8988T (cell line): ENCODE measurements around the gene MYBPH.

Experiments used
- DNase-seq: peaks from one replicate; pipeline ENCODE4 v3.0.0; 2011

MYBPH gene

GRCh38 chr1:203127666-203128430 is 47.8 kb downstream of the MYBPH start, which contains the start of gene ADORA1:
TSS of gene ADORA1 (plus strand) at chr1:203127726. CDS start at chr1:203128842, 1,116 bp downstream.
- DNase-seq, result peak; percentile 52

- DNase-seq, result no peak
These were observed 48.6 kb downstream of the MYBPH start for GRCh38 chr1:203126866-203127665.

GRCh38 chr1:203126151-203126865 is 49.3 kb downstream of the MYBPH start:
- DNase-seq, result no peak

- DNase-seq, result no peak
These were observed 50.9 kb downstream of the MYBPH start for GRCh38 chr1:203124546-203125317.

DNA sequence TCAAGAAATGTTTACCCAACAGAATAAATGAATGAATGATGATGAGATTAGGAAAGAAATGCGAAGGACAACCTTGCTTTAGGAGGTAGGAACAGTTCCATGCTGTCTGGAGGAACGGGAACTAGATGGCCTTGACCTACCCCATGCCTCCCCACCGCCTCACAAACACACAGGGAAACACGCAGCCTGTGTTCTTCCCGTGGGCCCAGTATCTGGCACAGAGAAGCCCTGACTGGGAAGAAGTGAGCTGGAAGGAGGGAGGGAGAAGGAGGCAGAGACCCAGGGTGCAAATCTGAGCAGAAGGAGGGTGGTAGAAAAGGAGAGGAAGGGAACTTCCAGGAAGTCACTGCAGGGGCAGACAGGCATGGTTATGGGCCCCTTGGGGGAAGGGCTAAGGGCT is 51.6 kb downstream of the MYBPH start:
- DNase-seq, result no peak

DNA sequence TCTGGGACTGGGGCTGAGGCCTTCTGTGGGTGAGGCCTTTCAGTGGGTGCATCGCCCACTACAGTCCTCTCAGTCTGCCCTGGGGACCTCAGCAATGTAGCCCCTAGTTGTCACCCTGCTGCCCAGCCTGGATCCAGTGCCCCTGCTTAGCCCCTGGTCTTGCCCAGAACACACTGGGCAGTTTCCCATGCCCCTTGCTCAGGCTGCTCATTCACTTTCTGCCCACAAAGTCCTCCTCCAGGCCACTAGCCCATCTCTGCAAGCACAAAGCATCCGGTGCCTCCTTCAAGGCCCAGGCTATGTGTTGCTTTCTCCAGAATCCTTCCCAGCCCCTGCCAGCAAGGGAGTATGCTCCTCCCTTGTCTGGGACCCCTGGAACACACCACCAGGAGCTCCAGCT is 53.5 kb downstream of the MYBPH start:
- no peak for DNase-seq

- DNase-seq, result no peak
These were observed 54.2 kb downstream of the MYBPH start for GRCh38 chr1:203121186-203122015.

- no peak for DNase-seq
These were observed 55.1 kb downstream of the MYBPH start for GRCh38 chr1:203120325-203121153.
